Neuronal stem cell (in vitro differentiated cells): Measurements from ENCODE around the gene GORAB.
A peak's percentile ranks its signal among the peaks of the same experiment; 100 is the strongest.

ENCODE experiments used
- DNase-seq: peaks from one replicate; pipeline ENCODE4 v3.0.0-alpha.2; 2013; ENCODE audit warnings: low spot score
- H2AFZ ChIP-seq: one replicate; pipeline ENCODE4 v1.6.1; 2013; ENCODE audit warnings: mild to moderate bottlenecking, low read length, inconsistent platforms
- H2AK5ac ChIP-seq: 2 replicates; pipeline ENCODE4 v1.6.1; 2013; ENCODE audit warnings: low read depth, mild to moderate bottlenecking, inconsistent platforms, low read length, moderate library complexity, mixed read lengths
- H2BK120ac ChIP-seq: 2 replicates; pipeline ENCODE4 v1.6.1; 2013; ENCODE audit warnings: low read depth, mild to moderate bottlenecking, inconsistent platforms, low read length, moderate library complexity, mixed read lengths
- H2BK12ac ChIP-seq: one replicate; pipeline ENCODE4 v1.6.1; 2013; ENCODE audit warnings: low read length, inconsistent platforms
- H2BK15ac ChIP-seq: 2 replicates; pipeline ENCODE4 v1.6.1; 2013; ENCODE audit warnings: mild to moderate bottlenecking, low read length, inconsistent platforms, mixed read lengths
- H2BK5ac ChIP-seq: one replicate; pipeline ENCODE4 v1.6.1; 2013; ENCODE audit warnings: inconsistent platforms, mild to moderate bottlenecking, low read length, moderate library complexity
- H3K14ac ChIP-seq: one replicate; pipeline ENCODE4 v1.6.1; 2013; ENCODE audit warnings: low read length, inconsistent platforms
- H3K18ac ChIP-seq: 2 replicates; pipeline ENCODE4 v1.6.1; 2013; ENCODE audit warnings: low read length, inconsistent platforms
- H3K23ac ChIP-seq: 2 replicates; pipeline ENCODE4 v1.6.1; 2013; ENCODE audit warnings: low read depth, mild to moderate bottlenecking, mixed read lengths, low read length, inconsistent platforms; ENCODE audit not compliant: poor library complexity
- H3K27ac ChIP-seq: replicated peaks from 3 replicates; pipeline ENCODE4 v1.5.1; 2013; ENCODE audit warnings: low read length, inconsistent platforms
- H3K27me3 ChIP-seq, 3 experiments: 2 replicates each; pipeline ENCODE4 v1.6.1; 2013; ENCODE audit warnings: low read length in 3 of 3, mild to moderate bottlenecking in 2 of 3, inconsistent platforms in 1 of 3, low read depth in 1 of 3, mixed read lengths in 1 of 3, moderate library complexity in 1 of 3; ENCODE audit not compliant: control insufficient read depth in 3 of 3, insufficient read depth in 3 of 3
- H3K36me3 ChIP-seq, 2 donors: replicated peaks in 1 of 2; 2 replicates each; pipeline ENCODE4 v1.6.1; 2013; ENCODE audit warnings: low read length in 2 of 2; ENCODE audit not compliant: control insufficient read depth in 2 of 2, insufficient read depth in 2 of 2
- H3K4ac ChIP-seq: 2 replicates; pipeline ENCODE4 v1.6.1; 2013; ENCODE audit warnings: inconsistent platforms, mild to moderate bottlenecking, low read length, moderate library complexity
- H3K4me1 ChIP-seq, 2 donors: 1 replicate in 1 of 2; 2 replicates in 1 of 2; pipeline ENCODE4 v1.6.1; 2013; ENCODE audit warnings: low read length in 2 of 2, low read depth in 1 of 2; ENCODE audit not compliant: control insufficient read depth in 2 of 2, insufficient read depth in 1 of 2
- H3K4me2 ChIP-seq: one replicate; pipeline ENCODE4 v1.6.1; 2013; ENCODE audit warnings: mild to moderate bottlenecking, low read length, inconsistent platforms; ENCODE audit not compliant: insufficient read depth, poor library complexity, severe bottlenecking
- H3K4me3 ChIP-seq, 2 donors: 2 replicates each; pipeline ENCODE4 v1.5.1; 2013; ENCODE audit warnings: low read length in 2 of 2, mild to moderate bottlenecking in 2 of 2, inconsistent platforms in 1 of 2, moderate library complexity in 1 of 2
- H3K79me1 ChIP-seq: one replicate; pipeline ENCODE4 v1.6.1; 2013; ENCODE audit warnings: low read depth, mild to moderate bottlenecking, inconsistent platforms, low read length, moderate library complexity
- H3K9ac ChIP-seq: one replicate; pipeline ENCODE4 v1.6.1; 2013; ENCODE audit warnings: mild to moderate bottlenecking, low read depth, low read length, inconsistent platforms; ENCODE audit not compliant: poor library complexity
- H3K9me3 ChIP-seq, 2 donors: replicated peaks in 1 of 2; 2 replicates each; pipeline versions ENCODE3 to v1.6.1; 2013; ENCODE audit warnings: low read length in 2 of 2, mild to moderate bottlenecking in 2 of 2, inconsistent platforms in 1 of 2, low read depth in 1 of 2, mixed read lengths in 1 of 2, moderate library complexity in 1 of 2; ENCODE audit not compliant: control insufficient read depth in 2 of 2, insufficient read depth in 1 of 2
- H4K8ac ChIP-seq: one replicate; pipeline ENCODE4 v1.6.1; 2013; ENCODE audit warnings: low read depth, mild to moderate bottlenecking, inconsistent platforms, low read length, moderate library complexity
- H4K91ac ChIP-seq: one replicate; pipeline ENCODE4 v1.6.1; 2013; ENCODE audit warnings: low read length, low read depth, mild to moderate bottlenecking, inconsistent platforms; ENCODE audit not compliant: poor library complexity
- WGBS, 2 donors: extraction: QIAGEN DNeasy Blood & Tissue Kit; methylation state at CpG; one replicate each; pipeline ENCODE4 v1.1.7; 2013; ENCODE audit warnings: missing lambda C conversion rate in 2 of 2, mixed read lengths in 1 of 2; ENCODE audit not compliant: insufficient read length in 2 of 2, insufficient replicate concordance in 1 of 2; ENCODE audit errors: extremely low coverage in 2 of 2; 5-methylcytosine and 5-hydroxymethylcytosine counted together

GORAB gene

DNA sequence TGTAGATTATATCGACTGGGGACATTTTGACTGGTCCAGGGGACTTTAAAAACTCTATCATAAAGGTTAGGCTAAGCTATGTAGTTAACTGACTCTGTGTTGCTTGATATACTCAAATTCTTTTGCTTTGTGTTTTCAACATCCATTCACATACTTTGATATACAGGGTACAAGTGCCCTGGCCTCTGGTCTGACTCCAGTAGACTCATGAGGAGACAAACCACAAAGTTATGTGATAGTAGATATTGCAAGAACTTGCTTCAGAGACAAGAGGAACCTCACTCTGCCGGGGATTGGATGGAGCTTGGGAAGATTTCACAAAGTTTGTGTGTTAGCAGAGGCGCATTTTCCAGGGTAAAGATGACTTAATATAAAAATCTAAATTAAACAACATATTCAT lies 1.3 kb downstream of the GORAB start:
- Histone ChIP-seq H2AFZ (no peak overlapping the region), H3K14ac (no peak overlapping the region), H3K18ac (no peak overlapping the region), H3K4ac (no peak overlapping the region), H3K9ac (no peak overlapping the region), H3K4me2 (no peak overlapping the region), H2BK15ac (no peak overlapping the region), H3K27ac (no peak overlapping the region), H2BK12ac (no peak overlapping the region), H3K27me3 (no peaks in the 10 kb centered on the region), H3K23ac (no peak overlapping the region), H4K91ac (no peak overlapping the region), H3K4me1 (peaks cover 4% of the 10 kb centered on the region in 2 donors), H4K8ac (no peak overlapping the region), H3K9me3 (peaks cover 0 to 6% of the 10 kb centered on the region in 2 donors), H2BK5ac (no peak overlapping the region), H3K79me1 (no peaks in the 10 kb centered on the region), H2AK5ac (no peak overlapping the region), H2BK120ac (no peak overlapping the region), H3K36me3 (peaks cover 0 to 24% of the 10 kb centered on the region in 2 donors), H3K4me3 (peak overlapping the region in 1 of 2 donors; percentile 89)
- no peak for DNase-seq
- WGBS, 2 donors = no CpG with 5 or more reads among the region's 3 CpGs

- Histone ChIP-seq H3K18ac (no peak overlapping the region), H2BK120ac (no peak overlapping the region), H3K9me3 (peaks cover 0 to 6% of the 10 kb centered on the region in 2 donors), H3K79me1 (no peaks in the 10 kb centered on the region), H3K4me1 (peaks cover 4 to 6% of the 10 kb centered on the region in 2 donors), H3K9ac (no peak overlapping the region), H4K91ac (no peak overlapping the region), H2BK15ac (no peak overlapping the region), H3K4me2 (no peak overlapping the region), H3K4ac (no peak overlapping the region), H2BK5ac (no peak overlapping the region), H2BK12ac (no peak overlapping the region), H3K36me3 (peaks cover 3 to 38% of the 10 kb centered on the region in 2 donors), H3K27ac (no peak overlapping the region), H3K23ac (no peak overlapping the region), H3K4me3 (no peak overlapping the region), H2AK5ac (no peak overlapping the region), H3K14ac (no peak overlapping the region), H2AFZ (no peak overlapping the region), H3K27me3 (no peaks in the 10 kb centered on the region), H4K8ac (no peak overlapping the region)
- WGBS, 2 donors = 100% methylated on average over 2 of the region's 6 CpGs; no CpG with 5 or more reads in 1 of the 2 donors
- DNase-seq = no peak
These were observed 2.7 kb downstream of the GORAB start for GRCh38 chr1:170534626-170535147.

DNA sequence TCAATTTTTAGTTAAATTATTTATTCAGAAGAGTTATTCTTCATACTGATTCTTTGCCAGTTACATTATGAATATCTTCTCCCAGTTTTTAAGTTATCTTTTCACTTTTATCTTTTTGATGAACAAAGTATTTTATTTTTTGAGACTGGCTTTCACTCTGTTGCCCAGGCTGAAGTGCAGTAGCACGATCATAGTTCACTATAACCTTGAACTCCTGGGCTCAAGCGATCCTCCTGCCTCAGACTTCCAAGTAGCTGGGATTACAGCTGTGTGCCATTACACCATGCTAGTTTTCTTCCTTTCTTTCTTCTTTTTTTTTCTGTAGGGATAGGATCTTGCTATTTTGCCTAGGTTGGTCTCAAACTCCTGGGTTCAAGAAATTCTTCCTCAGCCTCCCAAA lies 3.5 kb downstream of the GORAB start:
- DNase-seq = no peak
- no peak overlapping the region for H4K8ac ChIP-seq
- H3K18ac ChIP-seq = no peak overlapping the region
- H3K4me3 ChIP-seq = no peak overlapping the region
- no peak overlapping the region for H2AK5ac ChIP-seq
- no peak overlapping the region for H3K4ac ChIP-seq
- WGBS, 2 donors = no CpG with 5 or more reads among the region's 2 CpGs
- H2BK15ac ChIP-seq = no peak overlapping the region
- H4K91ac ChIP-seq = no peak overlapping the region
- no peak overlapping the region for H2BK12ac ChIP-seq
- H3K14ac ChIP-seq = no peak overlapping the region
- H3K4me1 ChIP-seq = peaks cover 4 to 6% of the 10 kb centered on the region in 2 donors
- H3K9me3 ChIP-seq = peaks cover 0 to 6% of the 10 kb centered on the region in 2 donors
- no peak overlapping the region for H2BK5ac ChIP-seq
- no peaks in the 10 kb centered on the region for H3K79me1 ChIP-seq
- no peak overlapping the region for H2AFZ ChIP-seq
- no peak overlapping the region for H2BK120ac ChIP-seq
- H3K9ac ChIP-seq = no peak overlapping the region
- no peaks in the 10 kb centered on the region for H3K27me3 ChIP-seq
- no peak overlapping the region for H3K27ac ChIP-seq
- no peak overlapping the region for H3K23ac ChIP-seq
- no peak overlapping the region for H3K4me2 ChIP-seq
- peaks cover 3 to 45% of the 10 kb centered on the region in 2 donors for H3K36me3 ChIP-seq

DNA sequence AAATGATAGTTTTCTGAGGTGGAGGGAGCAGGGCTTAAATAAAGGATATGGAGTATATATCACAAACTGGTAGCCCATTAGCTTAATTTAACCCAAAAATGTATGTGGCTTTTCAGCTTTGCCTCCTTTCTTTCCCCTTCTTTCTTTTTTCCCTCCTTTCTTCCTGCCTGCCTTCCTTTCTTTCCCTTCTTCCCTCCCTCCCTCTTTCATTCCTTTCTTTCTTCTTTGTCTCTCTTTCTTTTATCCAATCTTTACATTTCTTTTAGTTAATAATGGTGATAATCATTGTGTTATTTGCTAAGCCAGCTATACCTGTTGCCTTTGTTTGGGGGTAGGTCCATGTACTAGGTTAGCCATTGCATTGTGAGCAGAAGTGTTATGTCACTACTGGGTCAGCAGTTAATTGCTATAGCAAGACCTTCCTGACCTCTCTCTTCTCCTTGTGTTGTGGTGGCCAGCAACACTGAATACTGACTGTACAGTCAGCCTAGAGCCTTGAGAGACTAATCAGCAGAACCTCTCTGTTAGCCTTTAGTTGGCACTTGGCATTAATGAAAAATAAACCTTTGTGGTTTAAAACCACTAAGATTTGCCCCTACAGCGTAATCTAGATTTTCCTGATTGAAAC lies 5.1 kb downstream of the GORAB start:
- no peaks in the 10 kb centered on the region for H3K27me3 ChIP-seq
- H2BK12ac ChIP-seq = no peak overlapping the region
- no peak for DNase-seq
- no peak overlapping the region for H3K18ac ChIP-seq
- H3K4ac ChIP-seq = no peak overlapping the region
- no peak overlapping the region for H2AFZ ChIP-seq
- H2AK5ac ChIP-seq = no peak overlapping the region
- H3K23ac ChIP-seq = no peak overlapping the region
- H3K9me3 ChIP-seq = peaks cover 0 to 6% of the 10 kb centered on the region in 2 donors
- no CpG with 5 or more reads among the region's 1 CpG for WGBS, 2 donors
- H4K91ac ChIP-seq = no peak overlapping the region
- no peaks in the 10 kb centered on the region for H3K79me1 ChIP-seq
- H3K27ac ChIP-seq = no peak overlapping the region
- H3K9ac ChIP-seq = no peak overlapping the region
- no peak overlapping the region for H3K14ac ChIP-seq
- peaks cover 4 to 6% of the 10 kb centered on the region in 2 donors for H3K4me1 ChIP-seq
- H3K36me3 ChIP-seq = peaks cover 4 to 59% of the 10 kb centered on the region in 2 donors
- no peak overlapping the region for H2BK15ac ChIP-seq
- H4K8ac ChIP-seq = no peak overlapping the region
- no peak overlapping the region for H3K4me3 ChIP-seq
- no peak overlapping the region for H3K4me2 ChIP-seq
- H2BK120ac ChIP-seq = no peak overlapping the region
- H2BK5ac ChIP-seq = no peak overlapping the region
